ENCODE data around the gene USP22. TPM values are rescaled to one million over a fixed set of nuclear protein-coding genes. Genes with fewer than 3 reads are reported as not detected.

Gene USP22
- total and polyA plus RNA-seq, 2 of the 8 experiments (the other 6 are each of a cell fraction or from before 2014, with no cell fraction given), result 221 to 316 TPM

DNA sequence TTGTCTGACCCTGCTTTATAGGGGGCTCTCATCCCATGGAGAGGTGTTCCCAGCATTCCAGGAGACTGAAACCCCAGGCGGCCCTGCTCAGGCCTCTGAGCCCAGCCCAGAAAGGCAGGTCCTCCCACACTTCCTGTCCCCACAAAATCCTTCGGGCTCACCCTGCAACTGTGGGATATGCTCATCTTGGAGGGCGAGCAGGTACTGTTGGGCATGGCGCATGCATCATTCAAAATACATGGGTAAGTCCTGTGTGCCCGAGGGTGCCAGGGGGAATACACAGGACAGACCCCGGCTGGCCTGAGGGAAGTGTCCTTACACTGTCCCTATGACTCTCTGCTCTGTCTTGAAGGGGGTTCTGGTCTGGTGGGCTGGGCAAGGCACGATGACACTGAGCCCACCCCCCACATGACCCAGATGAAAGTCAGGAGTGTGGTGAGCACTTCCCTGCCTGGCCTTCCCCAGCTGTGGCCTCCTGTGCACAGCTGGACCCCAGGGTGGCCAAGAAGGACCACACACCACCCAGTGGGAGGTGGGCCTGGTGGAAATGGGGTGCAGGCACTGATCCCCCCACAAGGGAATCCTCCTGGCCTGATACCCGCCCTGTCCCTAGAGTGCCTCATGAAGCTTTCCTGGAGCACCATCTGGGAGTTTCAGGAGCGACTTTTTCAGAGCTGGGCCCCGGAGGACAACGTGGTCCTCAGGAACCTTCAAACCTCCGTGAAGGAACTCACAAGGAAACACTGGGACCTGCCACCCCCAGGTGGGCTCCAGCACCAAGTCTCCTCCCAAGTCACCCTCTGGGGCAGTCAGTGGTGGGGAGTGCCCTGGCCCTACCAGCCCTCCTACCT, 46.7 kb downstream of the USP22 start (continued):
- TF ChIP-seq JUN (IDR thresholded peaks at IDR 0.05; ENCODE audit: low read depth, low read length) (no peak), RFX5 (IDR thresholded peaks at IDR 0.05; ENCODE audit: borderline replicate concordance, low read depth, low read length) (no peak), NANOG (IDR thresholded peaks at IDR 0.05; ENCODE audit: insufficient read depth, low read depth, low read length, poor library complexity, severe bottlenecking) (no peak), SIN3A (conservative IDR thresholded peaks at IDR 0.05 in 1 of 2, IDR thresholded peaks at IDR 0.05 in 1 of 2; ENCODE audit: low read depth in 1 of 2, low read length in 2 of 2) (no peak)

Data from H1 (cell line).